Neuron (in vitro differentiated cells): ENCODE data around the gene TRAF3.

Experiments
- H2AFZ ChIP-seq: one replicate; pipeline ENCODE4 v1.6.1; 2013; ENCODE audit warnings: low read depth, mild to moderate bottlenecking, inconsistent platforms, low read length, moderate library complexity
- H3K27me3 ChIP-seq: one replicate; pipeline ENCODE4 v1.6.1; 2013; ENCODE audit warnings: low read length; ENCODE audit not compliant: insufficient read depth
- H3K36me3 ChIP-seq: one replicate; pipeline ENCODE4 v1.6.1; 2013; ENCODE audit warnings: low read length; ENCODE audit not compliant: insufficient read depth
- H3K4me1 ChIP-seq: one replicate; pipeline ENCODE4 v1.6.1; 2013; ENCODE audit warnings: low read length; ENCODE audit not compliant: insufficient read depth
- H3K4me3 ChIP-seq: 2 replicates; pipeline ENCODE4 v1.5.1; 2013; ENCODE audit warnings: mild to moderate bottlenecking, low read length, moderate library complexity
- H3K9me3 ChIP-seq: one replicate; pipeline ENCODE4 v1.6.1; 2013; ENCODE audit warnings: low read length

The TRAF3 gene

DNA sequence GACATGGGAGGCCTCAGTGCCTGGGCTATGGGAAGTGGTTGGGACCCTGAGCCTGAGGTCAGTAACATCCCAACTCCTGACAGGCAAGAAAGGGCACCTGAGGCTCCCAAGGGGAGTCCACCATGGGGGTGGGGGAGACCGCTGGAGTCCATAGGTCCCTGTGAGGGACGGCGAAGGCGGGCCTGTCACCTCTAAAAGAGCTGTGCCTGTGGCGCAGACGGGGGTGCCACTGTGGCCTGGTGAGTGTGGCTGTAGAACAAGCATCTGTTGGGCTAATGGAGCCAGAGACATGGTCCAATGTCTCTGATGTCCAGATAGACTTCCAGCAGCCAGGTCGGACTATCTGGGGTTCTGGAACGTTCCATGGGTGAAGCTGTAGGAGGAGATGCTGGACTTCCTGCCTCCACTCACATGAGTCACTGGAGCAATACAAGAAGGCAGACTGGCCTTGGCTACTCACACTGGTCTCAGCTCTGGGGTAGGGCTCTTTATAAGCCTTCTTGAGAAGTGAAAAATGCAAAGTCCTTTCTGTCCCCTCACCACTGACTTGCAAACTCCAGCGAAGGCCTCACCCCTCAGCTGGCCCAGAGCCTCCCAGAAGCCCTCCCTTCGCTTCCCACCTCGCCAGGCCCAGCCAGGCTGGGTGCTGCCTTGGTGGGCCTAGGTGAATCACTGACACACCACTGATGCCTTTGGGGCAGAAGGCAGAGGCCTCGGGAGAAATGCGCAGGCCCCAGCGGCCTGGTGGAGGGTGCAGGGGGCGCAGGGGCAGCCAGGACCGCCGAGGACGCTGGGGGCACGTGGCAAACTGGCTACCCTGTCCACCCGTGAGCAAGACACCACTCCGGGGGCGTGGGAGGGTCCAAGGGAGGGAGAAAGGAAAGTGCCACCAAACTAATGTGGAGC is 1.1 kb upstream of the TRAF3 start:
- H3K4me1 ChIP-seq: peaks cover 22% of the 10 kb centered on the region
- no peaks in the 10 kb centered on the region for H3K36me3 ChIP-seq
- H3K27me3 ChIP-seq: no peaks in the 10 kb centered on the region
- no peaks in the 10 kb centered on the region for H3K9me3 ChIP-seq
- H3K4me3 ChIP-seq: no peak overlapping the region
- no peak overlapping the region for H2AFZ ChIP-seq

DNA sequence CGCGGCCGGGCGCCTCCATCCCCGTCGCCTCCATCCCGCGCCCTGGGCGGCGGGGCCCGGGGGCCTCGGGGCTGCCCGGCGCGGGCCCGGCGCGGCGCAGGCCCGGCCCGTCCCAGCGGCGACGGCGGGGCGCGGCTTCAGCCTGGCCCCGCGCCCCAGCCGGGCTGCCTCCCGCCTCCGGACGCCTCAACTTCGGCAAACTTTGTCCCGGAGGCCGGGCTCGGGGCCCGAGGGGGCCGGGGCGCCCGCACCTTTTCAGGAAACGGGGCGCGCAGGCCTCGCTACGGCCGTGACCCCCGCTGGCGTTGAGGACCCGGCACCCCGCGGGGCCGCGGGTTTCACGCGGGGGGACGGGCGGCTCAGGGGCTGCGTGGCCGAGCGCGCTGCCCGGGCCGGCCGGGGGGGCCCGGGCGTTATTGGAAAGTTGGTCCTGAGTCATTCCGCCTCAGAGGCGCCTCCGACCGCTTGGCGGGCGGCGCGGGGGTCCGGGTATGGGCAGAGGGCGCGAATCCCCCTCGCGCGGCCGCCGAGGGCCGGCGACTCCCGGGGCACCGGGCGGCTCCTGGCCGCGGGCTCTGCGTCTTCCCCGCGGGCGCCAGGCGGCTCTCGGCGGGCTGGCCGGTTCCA is 575 bp downstream of the TRAF3 start:
- H3K27me3 ChIP-seq: no peaks in the 10 kb centered on the region
- H3K4me1 ChIP-seq: peaks cover 22% of the 10 kb centered on the region
- H3K4me3 ChIP-seq: peak overlapping the region; percentile 79
- H2AFZ ChIP-seq: peak overlapping the region; percentile 17
- H3K36me3 ChIP-seq: no peaks in the 10 kb centered on the region
- no peaks in the 10 kb centered on the region for H3K9me3 ChIP-seq

- H2AFZ ChIP-seq: peak overlapping the region; percentile 17
- no peaks in the 10 kb centered on the region for H3K36me3 ChIP-seq
- no peaks in the 10 kb centered on the region for H3K27me3 ChIP-seq
- H3K4me3 ChIP-seq: peak overlapping the region; percentile 79
- no peaks in the 10 kb centered on the region for H3K9me3 ChIP-seq
- H3K4me1 ChIP-seq: peaks cover 22% of the 10 kb centered on the region
Observed at GRCh38 chr14:102778338-102779083, 1.3 kb downstream of the TRAF3 start.

- no peaks in the 10 kb centered on the region for H3K9me3 ChIP-seq
- H3K27me3 ChIP-seq: no peaks in the 10 kb centered on the region
- no peak overlapping the region for H2AFZ ChIP-seq
- peaks cover 22% of the 10 kb centered on the region for H3K4me1 ChIP-seq
- H3K36me3 ChIP-seq: no peaks in the 10 kb centered on the region
- peak overlapping the region; percentile 79 for H3K4me3 ChIP-seq
Observed at GRCh38 chr14:102779084-102779462, 1.8 kb downstream of the TRAF3 start.

DNA sequence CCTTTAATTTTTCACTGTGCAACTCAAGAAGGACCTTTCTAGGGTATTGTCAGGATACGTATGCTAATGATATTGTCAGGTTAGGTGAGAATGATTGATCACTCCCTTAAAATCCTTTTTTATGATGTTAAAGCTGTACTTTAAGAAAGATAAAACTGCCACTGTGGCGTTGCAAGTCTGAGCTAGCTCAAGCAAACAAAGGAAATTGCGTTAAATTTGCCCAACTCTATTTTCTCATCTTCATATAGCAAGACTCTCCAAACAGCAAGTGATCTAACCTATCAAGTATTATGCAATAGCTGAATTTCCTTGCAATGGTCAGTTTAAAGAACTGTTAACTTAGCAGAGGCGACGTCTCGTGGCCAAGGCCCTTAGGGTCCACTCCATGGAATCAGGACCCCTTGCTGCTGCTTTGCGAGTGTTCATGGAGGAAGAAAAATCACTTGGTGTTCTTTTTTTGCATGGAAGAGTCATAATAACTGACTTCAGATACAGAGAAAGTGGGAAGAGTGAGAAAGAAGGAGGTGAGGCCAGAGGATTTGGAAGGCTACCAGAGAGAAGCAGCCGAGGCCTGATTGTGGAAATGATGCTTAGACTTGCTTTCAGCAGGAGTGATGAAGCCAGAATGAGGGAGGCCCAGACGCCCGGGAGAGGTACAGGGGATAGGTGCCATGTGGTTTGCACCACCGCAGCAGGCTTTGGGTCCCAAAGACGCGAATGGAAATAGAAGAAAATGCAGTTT is 2.5 kb downstream of the TRAF3 start:
- no peaks in the 10 kb centered on the region for H3K27me3 ChIP-seq
- H3K9me3 ChIP-seq: no peaks in the 10 kb centered on the region
- no peak overlapping the region for H2AFZ ChIP-seq
- no peaks in the 10 kb centered on the region for H3K36me3 ChIP-seq
- peak overlapping the region; percentile 79 for H3K4me3 ChIP-seq
- peaks cover 17% of the 10 kb centered on the region for H3K4me1 ChIP-seq

GRCh38 chr14:102781063-102781462 is 3.8 kb downstream of the TRAF3 start:
- H3K36me3 ChIP-seq: no peaks in the 10 kb centered on the region
- H3K27me3 ChIP-seq: no peaks in the 10 kb centered on the region
- no peaks in the 10 kb centered on the region for H3K9me3 ChIP-seq
- H3K4me3 ChIP-seq: no peak overlapping the region
- H3K4me1 ChIP-seq: peaks cover 26% of the 10 kb centered on the region
- no peak overlapping the region for H2AFZ ChIP-seq

DNA sequence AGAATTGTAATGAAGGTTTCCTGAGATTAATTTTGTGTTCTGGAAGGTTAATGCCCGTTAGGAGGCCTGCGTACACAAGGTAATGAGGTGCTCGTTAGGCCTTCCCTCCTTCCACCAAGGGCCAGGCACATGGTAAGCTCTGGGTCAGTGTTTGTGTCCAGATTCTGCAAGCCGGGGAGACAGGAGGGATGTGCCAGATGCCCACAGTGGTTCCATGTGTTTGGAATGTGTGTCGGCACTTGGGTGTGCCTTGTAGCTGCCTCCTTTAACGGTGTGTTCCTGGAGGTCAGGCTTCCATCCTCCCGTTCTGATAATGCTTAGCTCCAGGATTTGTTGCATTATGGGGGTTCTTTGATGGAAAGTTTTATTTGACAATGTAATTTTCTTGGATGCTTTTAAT is 5.7 kb downstream of the TRAF3 start:
- Histone ChIP-seq H2AFZ (no peak overlapping the region), H3K27me3 (no peaks in the 10 kb centered on the region), H3K4me3 (no peak overlapping the region), H3K9me3 (no peaks in the 10 kb centered on the region), H3K36me3 (no peaks in the 10 kb centered on the region), H3K4me1 (peaks cover 24% of the 10 kb centered on the region)

DNA sequence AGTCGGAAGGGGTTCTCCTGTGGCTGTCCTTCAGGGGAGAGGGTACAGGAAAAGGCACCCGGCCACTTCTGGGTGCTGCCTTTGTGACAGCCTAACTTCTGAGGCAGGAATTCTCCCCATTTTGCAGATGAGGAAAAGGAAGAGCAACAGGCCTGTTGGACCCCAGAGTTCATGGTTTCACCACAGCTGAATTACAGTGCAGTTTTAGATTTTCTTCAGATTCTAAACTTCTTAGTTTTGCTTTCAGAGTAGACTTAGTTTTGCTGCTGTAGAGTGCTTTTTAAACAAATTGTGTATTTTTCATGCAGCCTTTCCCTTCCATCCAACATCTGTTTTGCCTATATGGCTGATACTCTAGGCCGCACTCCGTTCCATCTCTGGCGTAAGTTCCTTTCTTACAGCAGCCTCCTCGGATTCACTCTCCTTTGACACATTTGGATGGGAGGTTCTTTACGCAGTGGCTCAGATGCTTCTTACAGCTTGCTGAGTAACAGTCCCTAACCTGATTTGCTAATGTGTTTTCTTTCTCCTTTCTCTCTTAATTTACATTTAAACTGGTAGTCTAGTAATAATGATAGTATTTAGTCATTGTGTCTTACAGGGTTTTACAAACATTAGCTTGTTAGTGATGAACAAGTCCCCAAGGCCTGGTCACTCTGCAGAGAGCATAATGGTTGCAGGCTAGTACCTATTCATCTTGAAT is 7.8 kb downstream of the TRAF3 start:
- H3K4me3 ChIP-seq: no peak overlapping the region
- peaks cover 10% of the 10 kb centered on the region for H3K4me1 ChIP-seq
- no peak overlapping the region for H2AFZ ChIP-seq
- H3K9me3 ChIP-seq: no peaks in the 10 kb centered on the region
- no peaks in the 10 kb centered on the region for H3K36me3 ChIP-seq
- no peaks in the 10 kb centered on the region for H3K27me3 ChIP-seq

DNA sequence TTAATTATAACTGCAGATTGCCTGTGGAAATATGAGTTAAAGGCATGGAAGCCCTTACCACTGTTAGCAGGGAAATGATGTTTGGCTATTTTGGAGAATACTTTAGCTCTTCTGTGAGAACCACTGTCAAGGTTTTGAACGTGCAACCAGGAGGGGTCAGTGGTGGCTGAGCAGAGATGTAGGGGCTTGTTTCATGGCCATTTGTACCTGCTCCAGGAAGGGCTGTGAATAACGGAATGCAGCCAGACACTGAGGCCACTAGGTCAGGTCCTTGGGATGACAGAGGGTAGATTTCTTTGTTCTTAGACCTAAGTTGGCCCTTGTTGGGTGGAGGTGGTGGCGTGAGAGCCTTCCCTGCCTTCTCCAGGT is 8.3 kb downstream of the TRAF3 start:
- no peaks in the 10 kb centered on the region for H3K27me3 ChIP-seq
- no peaks in the 10 kb centered on the region for H3K9me3 ChIP-seq
- no peak overlapping the region for H3K4me3 ChIP-seq
- peaks cover 10% of the 10 kb centered on the region for H3K4me1 ChIP-seq
- H2AFZ ChIP-seq: no peak overlapping the region
- H3K36me3 ChIP-seq: no peaks in the 10 kb centered on the region

- no peaks in the 10 kb centered on the region for H3K9me3 ChIP-seq
- H3K27me3 ChIP-seq: no peaks in the 10 kb centered on the region
- H3K36me3 ChIP-seq: no peaks in the 10 kb centered on the region
- no peak overlapping the region for H2AFZ ChIP-seq
- no peak overlapping the region for H3K4me3 ChIP-seq
- H3K4me1 ChIP-seq: peaks cover 10% of the 10 kb centered on the region
Observed at GRCh38 chr14:102786768-102787167, 9.5 kb downstream of the TRAF3 start.

- no peaks in the 10 kb centered on the region for H3K36me3 ChIP-seq
- H3K27me3 ChIP-seq: no peaks in the 10 kb centered on the region
- peaks cover 10% of the 10 kb centered on the region for H3K4me1 ChIP-seq
- no peak overlapping the region for H2AFZ ChIP-seq
- H3K4me3 ChIP-seq: no peak overlapping the region
- peaks cover 2% of the 10 kb centered on the region for H3K9me3 ChIP-seq
Observed at GRCh38 chr14:102789349-102789748, 12.1 kb downstream of the TRAF3 start.

GRCh38 chr14:102793531-102794328 is 16.5 kb downstream of the TRAF3 start:
- no peaks in the 10 kb centered on the region for H3K36me3 ChIP-seq
- H2AFZ ChIP-seq: no peak overlapping the region
- H3K27me3 ChIP-seq: no peaks in the 10 kb centered on the region
- peaks cover 2% of the 10 kb centered on the region for H3K9me3 ChIP-seq
- no peak overlapping the region for H3K4me3 ChIP-seq
- H3K4me1 ChIP-seq: peaks cover 6% of the 10 kb centered on the region
